Endothelial cell of umbilical vein (primary cell): ENCODE results near the gene CLDN15. TPM values are rescaled to one million over a fixed set of nuclear protein-coding genes. Genes with fewer than 3 reads are reported as not detected.

ENCODE experiments used
- BruUV-seq: library from RNA; stranded (reverse); fragments of 400-500 nt; replicated peaks from 2 replicates; lab custom pipeline; 2021; lab: Mats Ljungman, UMichigan
- CTCF ChIA-PET: fragments of 300-600, 350-600 bp; sonication (Branson Sonifier 250); formaldehyde crosslinking; loops from one replicate; lab custom pipeline; 2021; ENCODE audit warnings: antibody characterized with exemption, inconsistent platforms; lab: Charles Lee
- POLR2A ChIA-PET: fragments of 300-600, 350-600 bp; sonication (Branson Sonifier 250); formaldehyde crosslinking; loops from one replicate; lab custom pipeline; 2021; ENCODE audit warnings: antibody characterized with exemption, inconsistent platforms; lab: Charles Lee
- DNase-seq: peaks from one replicate; pipeline ENCODE4 v3.0.0-alpha.2; 2011; ENCODE audit warnings: low read depth, low spot score
- FAIRE-seq: peaks from 2 replicates; lab custom pipeline; 2011; peaks lifted over from hg19 to GRCh38; lab: Jason Lieb, UNC
- H2AFZ ChIP-seq: 2 replicates; pipeline ENCODE4 v1.6.0; 2012; ENCODE audit warnings: low read depth, low read length, control low read depth, inconsistent platforms
- H3K27ac ChIP-seq: 2 replicates; pipeline ENCODE4 v1.5.1; 2011; ENCODE audit warnings: low read depth, mild to moderate bottlenecking, control low read depth, low read length, moderate library complexity; ENCODE audit not compliant: insufficient read depth
- H3K27me3 ChIP-seq, 2 experiments: 2 replicates each; pipeline versions ENCODE4 v1.6.0 to v1.6.1; 2011; ENCODE audit warnings: low read length in 2 of 2, mixed read lengths in 1 of 2; ENCODE audit not compliant: control insufficient read depth in 2 of 2, insufficient read depth in 2 of 2
- H3K36me3 ChIP-seq, 2 experiments: 2 replicates in 1 of 2; 3 replicates in 1 of 2; pipeline ENCODE4 v1.5.1; 2011; ENCODE audit warnings: low read length in 2 of 2, mild to moderate bottlenecking in 1 of 2, moderate library complexity in 1 of 2; ENCODE audit not compliant: control insufficient read depth in 2 of 2, insufficient read depth in 2 of 2; ENCODE audit errors: extremely low read depth in 1 of 2
- H3K4me1 ChIP-seq: 3 replicates; pipeline ENCODE4 v1.5.1; 2011; ENCODE audit warnings: mild to moderate bottlenecking, low read length; ENCODE audit not compliant: control insufficient read depth, insufficient read depth; ENCODE audit errors: extremely low read depth
- H3K4me2 ChIP-seq: 2 replicates; pipeline ENCODE4 v1.6.1; 2011; ENCODE audit warnings: low read length, control low read depth, mixed read lengths; ENCODE audit not compliant: insufficient read depth
- H3K4me3 ChIP-seq, 3 experiments: fragments of 200-600 bp in 1 of 3; sonication (generic), shearing (Covaris generic) in 1 of 3; replicated peaks in 1 of 3; 2 replicates each; pipeline ENCODE4 v1.5.1; 2011 to 2016; ENCODE audit warnings: control low read depth in 3 of 3, low read length in 3 of 3, mild to moderate bottlenecking in 2 of 3, inconsistent platforms in 1 of 3, low read depth in 1 of 3, moderate library complexity in 1 of 3; ENCODE audit not compliant: insufficient read depth in 1 of 3
- H3K79me2 ChIP-seq: 2 replicates; pipeline ENCODE4 v1.6.0; 2012; ENCODE audit warnings: low read length, inconsistent platforms; ENCODE audit not compliant: control insufficient read depth, insufficient read depth
- H3K9ac ChIP-seq: replicated peaks from 2 replicates; pipeline ENCODE3; 2011; ENCODE audit warnings: low read length, control low read depth; ENCODE audit not compliant: insufficient read depth; ENCODE audit errors: extremely low read depth
- H3K9me1 ChIP-seq: replicated peaks from 3 replicates; pipeline ENCODE4 v1.6.0; 2011; ENCODE audit warnings: mild to moderate bottlenecking, low read length; ENCODE audit not compliant: control insufficient read depth, insufficient read depth; ENCODE audit errors: extremely low read depth
- H3K9me3 ChIP-seq: replicated peaks from 2 replicates; pipeline ENCODE4 v1.5.1; 2012; ENCODE audit warnings: low read length, inconsistent platforms; ENCODE audit not compliant: control insufficient read depth, insufficient read depth
- H4K20me1 ChIP-seq: replicated peaks from 2 replicates; pipeline ENCODE3; 2011; ENCODE audit warnings: mild to moderate bottlenecking, low read length; ENCODE audit not compliant: control insufficient read depth, insufficient read depth; ENCODE audit errors: extremely low read depth
- EZH2 ChIP-seq: IDR thresholded peaks from 2 replicates; pipeline ENCODE4 v1.6.1; 2012; ENCODE audit warnings: borderline replicate concordance, low read depth, mild to moderate bottlenecking, moderate library complexity, low read length, inconsistent platforms; ENCODE audit not compliant: severe bottlenecking
- FOS ChIP-seq: IDR thresholded peaks from 2 replicates; pipeline ENCODE4 v1.6.1; 2011; ENCODE audit warnings: mild to moderate bottlenecking, low read length, moderate library complexity, borderline replicate concordance; ENCODE audit not compliant: insufficient read depth
- GATA2 ChIP-seq: IDR thresholded peaks from 2 replicates; pipeline ENCODE4 v1.7.0; 2011; ENCODE audit warnings: low read depth, mild to moderate bottlenecking, moderate library complexity, mixed read lengths, low read length; ENCODE audit not compliant: insufficient read length, insufficient read depth
- JUN ChIP-seq: IDR thresholded peaks from 2 replicates; pipeline ENCODE4 v1.6.1; 2011; ENCODE audit warnings: borderline replicate concordance, low read depth; ENCODE audit not compliant: insufficient read length, insufficient read depth
- MYC ChIP-seq: IDR thresholded peaks from one replicate; pipeline ENCODE4 v1.6.1; 2011; ENCODE audit warnings: mild to moderate bottlenecking, low read depth, low read length
- POLR2A ChIP-seq: IDR thresholded peaks from 2 replicates; pipeline ENCODE4 v1.6.1; 2012; ENCODE audit warnings: low read depth, mild to moderate bottlenecking, control low read depth, low read length
- POLR2AphosphoS5 ChIP-seq: IDR thresholded peaks from 2 replicates; pipeline ENCODE4 v1.6.1; 2012; ENCODE audit warnings: low read depth, mild to moderate bottlenecking, control low read depth, low read length, moderate library complexity; ENCODE audit not compliant: insufficient read depth
- dilution Hi-C: fragments of 300-500 bp; cut with MboI; formaldehyde crosslinking; loops from one replicate; pipeline ENCODE4 v1.15.0; 2019; ENCODE audit warnings: low sequenced_read_pairs; ENCODE audit not compliant: extremely low pct_ligation_motif_present
- intact Hi-C: fragments of 100-400 bp; cut with micrococcal nuclease; formaldehyde crosslinking; loops from one replicate; pipeline ENCODE4 v1.10.0; 2022
- polyA plus RNA-seq, 4 experiments: library from polyadenylated mRNA; depleted of rRNA in 3 of 4; stranded (reverse) in 3 of 4; unstranded in 1 of 4; fragments of >200 nt; gene quantifications; 2 replicates each; pipeline versions ENCODE4 v1.2.1 to v1.2.3, GENCODE V29; 2011 to 2012; ENCODE audit warnings: missing spikeins in 1 of 4
- total RNA-seq: library from RNA; stranded (reverse); gene quantifications from 2 replicates; pipeline ENCODE4 v1.2.3, GENCODE V29; 2021
- TF ChIP-seq, protein P1 (sequence below), 2 donors: IDR thresholded peaks; 1 replicate in 1 of 2; 2 replicates in 1 of 2; pipeline ENCODE4 v1.5.1; 2011; ENCODE audit warnings: low read length in 2 of 2, mild to moderate bottlenecking in 2 of 2, moderate library complexity in 2 of 2, control low read depth in 1 of 2, inconsistent platforms in 1 of 2, low read depth in 1 of 2; ENCODE audit not compliant: insufficient read depth in 1 of 2; ENCODE audit errors: extremely low read depth in 1 of 2
- TF ChIP-seq, protein P2 (sequence below): IDR thresholded peaks from 2 replicates; pipeline ENCODE4 v1.6.1; 2011; ENCODE audit not compliant: insufficient read depth, insufficient read length

CLDN15 gene
- total and polyA plus RNA-seq, 2 donors (not counting 3 experiments of a cell fraction or from before 2014, with no cell fraction given): 11.3 to 17.7 TPM

DNA sequence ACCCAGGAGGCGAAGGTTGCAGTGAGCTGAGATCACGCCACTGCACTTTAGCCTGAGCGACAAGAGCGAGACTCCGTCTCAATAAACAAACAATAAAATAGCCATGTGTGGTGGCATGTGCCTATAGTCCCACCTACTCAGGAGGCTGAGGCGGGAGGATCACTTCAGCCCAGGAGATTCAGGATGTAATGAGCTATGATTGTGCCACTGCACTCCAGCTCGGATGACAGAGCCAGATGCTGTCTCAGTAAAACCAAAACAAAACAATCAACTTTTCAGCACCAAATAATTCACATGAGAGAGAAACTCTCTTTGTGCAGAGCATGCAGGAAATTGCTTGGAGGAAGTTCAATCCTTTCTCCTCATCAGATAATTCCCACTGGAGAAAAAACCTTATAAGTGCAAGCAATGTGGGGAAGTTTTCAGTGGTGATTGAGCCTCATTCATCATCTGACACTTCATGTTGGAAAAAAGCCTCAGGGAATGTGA is 20.7 kb upstream of the CLDN15 start:
- no peak overlapping the region for H3K9ac ChIP-seq
- peaks cover 0 to 5% of the 10 kb centered on the region in 2 experiments for H3K27me3 ChIP-seq
- no peaks in the 10 kb centered on the region for H3K9me1 ChIP-seq
- no peaks in the 10 kb centered on the region for H3K4me1 ChIP-seq
- H3K27ac ChIP-seq: no peak overlapping the region
- no peaks in the 10 kb centered on the region for H3K9me3 ChIP-seq
- H2AFZ ChIP-seq: no peak overlapping the region
- ChIA-PET POLR2A (no interaction called here), CTCF (interaction anchor here (2.0 kb wide), 1 partner anchor 25 kb away, joined by 5 read pairs; no protein-coding TSS in a partner anchor)
- H3K36me3 ChIP-seq: no peaks in the 10 kb centered on the region
- dilution Hi-C loops (no loop called here), intact Hi-C loops (no loop called here)
- TF ChIP-seq FOS (no peak), GATA2 (no peak), JUN (no peak), EZH2 (no peak), MYC (no peak), POLR2AphosphoS5 (no peak), POLR2A (no peak)
- TF ChIP-seq, protein P1, sequence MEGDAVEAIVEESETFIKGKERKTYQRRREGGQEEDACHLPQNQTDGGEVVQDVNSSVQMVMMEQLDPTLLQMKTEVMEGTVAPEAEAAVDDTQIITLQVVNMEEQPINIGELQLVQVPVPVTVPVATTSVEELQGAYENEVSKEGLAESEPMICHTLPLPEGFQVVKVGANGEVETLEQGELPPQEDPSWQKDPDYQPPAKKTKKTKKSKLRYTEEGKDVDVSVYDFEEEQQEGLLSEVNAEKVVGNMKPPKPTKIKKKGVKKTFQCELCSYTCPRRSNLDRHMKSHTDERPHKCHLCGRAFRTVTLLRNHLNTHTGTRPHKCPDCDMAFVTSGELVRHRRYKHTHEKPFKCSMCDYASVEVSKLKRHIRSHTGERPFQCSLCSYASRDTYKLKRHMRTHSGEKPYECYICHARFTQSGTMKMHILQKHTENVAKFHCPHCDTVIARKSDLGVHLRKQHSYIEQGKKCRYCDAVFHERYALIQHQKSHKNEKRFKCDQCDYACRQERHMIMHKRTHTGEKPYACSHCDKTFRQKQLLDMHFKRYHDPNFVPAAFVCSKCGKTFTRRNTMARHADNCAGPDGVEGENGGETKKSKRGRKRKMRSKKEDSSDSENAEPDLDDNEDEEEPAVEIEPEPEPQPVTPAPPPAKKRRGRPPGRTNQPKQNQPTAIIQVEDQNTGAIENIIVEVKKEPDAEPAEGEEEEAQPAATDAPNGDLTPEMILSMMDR (IDR thresholded peaks at IDR 0.05; ENCODE audit: extremely low read depth in 1 of 2, insufficient read depth in 1 of 2, low read depth in 1 of 2, low read length in 2 of 2): no peak
- TF ChIP-seq, protein P2, sequence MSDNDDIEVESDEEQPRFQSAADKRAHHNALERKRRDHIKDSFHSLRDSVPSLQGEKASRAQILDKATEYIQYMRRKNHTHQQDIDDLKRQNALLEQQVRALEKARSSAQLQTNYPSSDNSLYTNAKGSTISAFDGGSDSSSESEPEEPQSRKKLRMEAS: no peak
- no peaks in the 10 kb centered on the region for H4K20me1 ChIP-seq
- FAIRE-seq: no peak
- H3K4me3 ChIP-seq: no peak overlapping the region
- no peak overlapping the region for H3K4me2 ChIP-seq
- no peaks in the 10 kb centered on the region for H3K79me2 ChIP-seq
- DNase-seq: no peak
- no TSS peak for BruUV-seq
